Activated B cell treated with CpG ODN at 0.5 μM for 24 hours (primary cell): ENCODE results near the gene FIBCD1. TPM values are rescaled to one million over a fixed set of nuclear protein-coding genes. Genes with fewer than 3 reads are reported as not detected.

Experiments
- ATAC-seq: fragments of 200-7000 bp; cut with Tn5 transposase; one replicate; pipeline ENCODE4 v1.10.0; 2021; ENCODE audit warnings: low read depth, mild to moderate bottlenecking, moderate library complexity
- CTCF ChIA-PET: fragments of 350-600 bp; sonication (Branson Sonifier 250); formaldehyde crosslinking; loops from one replicate; lab custom pipeline; 2021; ENCODE audit warnings: antibody characterized with exemption; lab: Charles Lee
- POLR2A ChIA-PET: fragments of 350-600 bp; sonication (Branson Sonifier 250); formaldehyde crosslinking; loops from one replicate; lab custom pipeline; 2021; ENCODE audit warnings: antibody characterized with exemption; lab: Charles Lee
- DNase-seq: peaks from one replicate; pipeline ENCODE4 v3.0.0; 2022
- H3K27ac Mint-ChIP-seq: one replicate; pipeline ENCODE4 v1.8.0; 2020; ENCODE audit warnings: mixed read lengths
- H3K27me3 Mint-ChIP-seq: one replicate; pipeline ENCODE4 v1.8.0; 2021; ENCODE audit warnings: mixed read lengths
- H3K36me3 Mint-ChIP-seq: one replicate; pipeline ENCODE4 v1.8.0; 2021; ENCODE audit warnings: low read depth, mixed read lengths
- H3K4me1 Mint-ChIP-seq: one replicate; pipeline ENCODE4 v1.8.0; 2021; ENCODE audit warnings: mixed read lengths
- H3K4me3 Mint-ChIP-seq: one replicate; pipeline ENCODE4 v1.8.0; 2020; ENCODE audit warnings: mild to moderate bottlenecking, mixed read lengths
- H3K9me3 Mint-ChIP-seq: one replicate; pipeline ENCODE4 v1.8.0; 2020; ENCODE audit warnings: mixed read lengths
- CTCF ChIP-seq: fragments of 200-600 bp; IDR thresholded peaks from one replicate; pipeline ENCODE4 v1.8.0; 2022; ENCODE audit warnings: antibody characterized with exemption, mild to moderate bottlenecking
- intact Hi-C: fragments of 100-400 bp; cut with micrococcal nuclease; formaldehyde crosslinking; loops from one replicate; pipeline ENCODE4 v1.15.1; 2024
- total RNA-seq: library from RNA; stranded (reverse); gene quantifications from 2 replicates; pipeline ENCODE4 v1.2.3, GENCODE V29; 2022

The FIBCD1 gene
- total RNA-seq, 1 donor from 2014 or later, result not detected

- ChIA-PET CTCF (no interaction called here), POLR2A (no interaction called here)
- Mint-ChIP-seq H3K27ac (no peak overlapping the region), H3K4me3 (no peak overlapping the region), H3K4me1 (no peaks in the 10 kb centered on the region), H3K36me3 (no peaks in the 10 kb centered on the region), H3K9me3 (peaks cover 5% of the 10 kb centered on the region), H3K27me3 (peaks cover 32% of the 10 kb centered on the region)
- no peak for ATAC-seq
- intact Hi-C loops, result no loop called here
- no peak for TF ChIP-seq CTCF
- DNase-seq, result no peak
These were observed 10.9 kb upstream of the FIBCD1 start for GRCh38 chr9:130950039-130950311.

- H3K36me3 Mint-ChIP-seq, result no peaks in the 10 kb centered on the region
- ATAC-seq (no peak), DNase-seq (no peak)
- no peak for TF ChIP-seq CTCF
- H3K4me1 Mint-ChIP-seq, result no peaks in the 10 kb centered on the region
- POLR2A ChIA-PET, result no interaction called here
- CTCF ChIA-PET, result no interaction called here
- H3K27ac Mint-ChIP-seq, result no peak overlapping the region
- peaks cover 5% of the 10 kb centered on the region for H3K9me3 Mint-ChIP-seq
- no peak overlapping the region for H3K4me3 Mint-ChIP-seq
- H3K27me3 Mint-ChIP-seq, result peaks cover 32% of the 10 kb centered on the region
- intact Hi-C loops, result no loop called here
These were observed 10.4 kb upstream of the FIBCD1 start for GRCh38 chr9:130949188-130950038.

GRCh38 chr9:130948266-130948665 lies 9.2 kb upstream of the FIBCD1 start:
- Mint-ChIP-seq H3K27ac (no peak overlapping the region), H3K4me3 (no peak overlapping the region), H3K9me3 (peaks cover 5% of the 10 kb centered on the region), H3K4me1 (no peaks in the 10 kb centered on the region), H3K27me3 (peaks cover 36% of the 10 kb centered on the region), H3K36me3 (no peaks in the 10 kb centered on the region)
- DNase-seq, result no peak
- no peak for TF ChIP-seq CTCF
- CTCF ChIA-PET, result no interaction called here
- no peak for ATAC-seq
- POLR2A ChIA-PET, result no interaction called here
- intact Hi-C loops, result no loop called here

- H3K4me3 Mint-ChIP-seq, result no peak overlapping the region
- H3K27me3 Mint-ChIP-seq, result peaks cover 36% of the 10 kb centered on the region
- peaks cover 5% of the 10 kb centered on the region for H3K9me3 Mint-ChIP-seq
- H3K36me3 Mint-ChIP-seq, result no peaks in the 10 kb centered on the region
- POLR2A ChIA-PET, result no interaction called here
- no peaks in the 10 kb centered on the region for H3K4me1 Mint-ChIP-seq
- CTCF ChIA-PET, result no interaction called here
- no peak for DNase-seq
- H3K27ac Mint-ChIP-seq, result no peak overlapping the region
- no peak for ATAC-seq
- intact Hi-C loops, result no loop called here
- TF ChIP-seq CTCF, result no peak
These were observed 8.6 kb upstream of the FIBCD1 start for GRCh38 chr9:130947618-130948140.

- Mint-ChIP-seq H3K4me3 (no peak overlapping the region), H3K27me3 (peaks cover 38% of the 10 kb centered on the region), H3K27ac (no peak overlapping the region), H3K9me3 (peaks cover 5% of the 10 kb centered on the region), H3K4me1 (no peaks in the 10 kb centered on the region), H3K36me3 (no peaks in the 10 kb centered on the region)
- intact Hi-C loops, result no loop called here
- ChIA-PET CTCF (no interaction called here), POLR2A (no interaction called here)
- ATAC-seq (no peak), DNase-seq (no peak)
- no peak for TF ChIP-seq CTCF
These were observed 7.9 kb upstream of the FIBCD1 start for GRCh38 chr9:130946766-130947617.
